Fibroblast of upper back skin (primary cell): Measurements from ENCODE around the gene WHAMM.

Experiments used
- DNase-seq: peaks from one replicate; pipeline ENCODE4 v3.0.0-alpha.2; 2013

Gene WHAMM

DNA sequence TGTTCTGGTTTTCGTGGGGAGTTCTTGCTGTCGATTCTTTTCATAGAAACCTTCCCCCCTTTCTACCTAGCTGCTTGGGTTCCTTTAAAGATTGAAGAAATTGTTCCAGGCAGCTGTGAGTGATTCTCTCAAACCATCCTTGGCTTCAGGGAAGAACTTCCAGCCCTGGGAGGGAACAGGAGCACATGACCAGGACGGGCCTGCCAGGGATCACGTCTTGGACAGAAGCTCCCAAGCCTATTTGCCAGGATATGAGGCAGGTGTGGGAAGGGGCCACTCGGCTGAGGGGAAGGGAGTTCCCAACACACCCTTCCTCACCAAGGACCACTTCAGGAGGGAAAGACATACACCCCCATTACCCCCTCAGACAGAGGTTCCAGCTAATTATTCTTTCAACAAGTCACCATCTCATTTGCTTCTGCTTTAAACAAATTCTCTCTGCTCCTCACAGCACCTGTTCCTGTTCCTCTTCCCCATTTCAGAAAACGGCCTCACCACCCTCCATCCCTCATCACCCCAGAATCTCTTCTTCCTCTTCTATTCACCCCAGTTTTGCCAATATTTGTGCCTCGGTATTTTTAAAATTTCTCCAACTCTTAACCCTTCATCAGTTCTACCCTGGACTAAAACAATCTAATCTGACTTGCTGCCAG, 62.5 kb downstream of the WHAMM start:
- DNase-seq = no peak

DNA sequence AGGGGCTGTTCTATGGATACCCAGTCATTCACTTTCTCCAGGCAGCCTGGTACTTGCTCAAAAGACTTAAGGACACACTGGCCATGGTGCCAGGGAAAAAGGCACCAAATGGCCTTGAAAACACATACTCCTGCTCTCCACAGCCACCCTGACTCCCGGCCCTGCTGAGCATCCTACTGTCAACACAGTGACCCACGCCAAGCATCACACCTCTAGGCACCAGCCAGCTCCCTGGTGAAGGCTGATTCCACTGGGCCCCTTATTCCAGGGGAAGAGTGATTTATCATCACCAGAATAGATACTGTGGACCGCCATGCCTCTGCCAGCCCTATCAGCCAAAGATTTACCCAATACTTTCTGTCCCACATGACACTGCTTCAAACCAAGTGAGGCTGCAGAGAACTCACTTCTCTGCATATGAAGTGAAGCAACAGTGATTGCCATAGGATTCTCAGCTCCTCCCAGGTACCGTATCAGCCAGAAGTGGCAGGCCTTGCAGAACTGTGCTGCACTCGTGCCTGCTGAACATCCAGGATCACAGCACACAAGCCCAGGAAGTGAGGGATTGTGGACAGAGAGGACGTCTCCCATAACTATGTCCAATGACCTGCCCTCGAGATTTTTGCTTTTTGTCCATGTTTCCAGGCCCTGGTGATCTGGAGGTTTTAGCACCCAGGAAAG, 63.7 kb downstream of the WHAMM start:
- no peak for DNase-seq

DNA sequence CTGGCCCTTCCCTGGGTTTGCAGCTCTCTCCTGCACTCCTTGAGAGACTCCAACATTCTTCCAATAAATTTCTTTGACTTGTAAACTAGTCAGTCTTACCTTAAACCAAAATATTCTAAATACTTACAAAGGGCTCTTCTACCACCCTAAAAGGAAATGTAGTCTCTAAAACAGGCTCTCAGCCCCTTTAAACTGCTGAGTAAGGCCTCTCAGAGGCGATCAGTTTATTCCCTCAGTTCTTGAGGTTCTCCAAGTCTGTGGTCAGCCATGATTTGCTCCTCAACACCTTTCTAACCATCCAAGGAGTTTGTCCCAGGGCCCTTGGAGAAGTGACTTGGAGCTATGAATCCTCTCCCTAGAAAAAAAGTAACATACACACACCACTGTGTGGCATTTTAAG, 64.8 kb downstream of the WHAMM start:
- DNase-seq = no peak

DNA sequence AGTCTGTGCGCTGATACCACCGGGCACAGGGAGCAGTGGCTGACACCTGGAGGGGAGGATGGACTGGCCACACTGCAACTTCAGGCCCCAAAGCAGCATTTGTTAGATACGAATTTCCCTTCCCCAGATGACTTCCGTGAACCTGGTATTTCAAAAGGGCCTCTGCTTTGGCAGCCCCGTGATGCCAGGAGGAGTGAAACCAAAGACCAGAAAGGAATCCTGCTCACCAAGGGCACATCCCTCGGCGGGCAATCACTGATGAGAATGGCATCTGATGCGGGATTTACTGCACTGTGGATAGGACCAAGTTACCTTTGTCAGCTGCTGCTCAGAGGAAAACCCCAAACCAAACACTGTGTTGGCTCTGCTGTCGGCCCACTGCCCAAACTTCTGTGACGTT, 65.5 kb downstream of the WHAMM start:
- DNase-seq = no peak

DNA sequence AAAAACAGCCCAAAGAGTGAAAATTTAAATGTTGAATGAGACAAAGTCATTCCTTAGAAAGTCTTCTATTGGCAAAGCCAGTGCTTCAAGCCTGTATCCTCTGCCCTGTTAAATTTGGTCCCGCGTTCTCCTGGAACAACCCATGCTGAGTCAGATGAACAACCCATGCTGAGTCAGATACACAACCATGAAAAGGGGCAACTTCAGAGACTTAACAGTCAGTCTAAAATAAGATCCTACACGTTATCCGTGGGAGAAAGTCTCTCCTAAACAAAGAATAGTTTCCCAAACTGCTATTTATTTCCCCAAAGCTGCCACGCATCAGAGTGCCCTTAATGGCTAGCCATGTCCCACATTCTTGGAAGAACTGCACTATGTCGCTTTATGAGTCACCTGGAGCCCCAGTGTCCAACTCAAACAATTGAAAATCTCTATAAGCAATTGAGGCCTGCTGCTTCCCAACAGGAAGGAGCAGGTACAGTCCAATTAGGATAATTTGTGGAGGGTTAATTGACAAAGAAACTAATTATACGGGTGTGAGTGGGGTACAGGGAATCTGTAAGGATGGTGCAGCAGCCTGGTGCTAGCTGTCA, 66.1 kb downstream of the WHAMM start:
- DNase-seq = peak; percentile 49

DNA sequence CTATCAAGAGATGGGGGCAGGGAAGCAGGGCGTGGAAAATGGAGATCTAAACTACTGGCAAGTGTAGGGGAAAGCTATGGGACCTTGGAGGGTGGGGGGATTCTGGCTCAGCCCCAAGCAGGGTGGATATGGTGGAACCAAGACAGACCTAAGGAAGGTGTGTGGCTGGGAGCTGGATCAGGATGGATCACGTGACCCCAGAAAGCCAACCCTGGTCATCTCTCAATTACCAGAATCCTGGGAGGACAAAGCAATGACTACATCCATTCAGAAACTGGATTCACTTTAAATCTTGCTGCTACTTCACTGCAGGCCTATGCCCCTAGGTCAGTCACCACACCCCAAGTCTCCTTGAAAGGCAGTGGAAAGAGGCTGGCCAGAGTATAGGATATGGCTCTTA, 68.4 kb downstream of the WHAMM start:
- DNase-seq = no peak

DNA sequence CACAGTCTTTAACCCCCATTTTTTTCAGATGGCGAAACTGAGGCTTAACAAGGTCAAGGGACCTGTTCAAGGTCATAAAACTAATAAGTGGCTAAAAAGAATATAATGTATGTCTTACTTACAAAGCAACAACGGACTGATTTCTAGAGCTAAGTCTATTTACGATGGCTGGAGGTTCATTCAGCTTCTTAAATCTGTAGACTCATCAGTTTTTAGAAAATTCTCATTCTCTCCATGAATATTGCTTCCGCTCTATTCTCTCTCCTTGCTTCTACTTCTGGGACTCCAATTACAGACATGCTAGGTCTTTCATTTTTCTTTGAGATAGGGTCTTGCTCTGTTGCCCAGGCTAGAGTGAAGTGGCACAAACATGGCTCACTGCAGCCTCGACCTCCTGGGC, 68.9 kb downstream of the WHAMM start:
- no peak for DNase-seq

DNA sequence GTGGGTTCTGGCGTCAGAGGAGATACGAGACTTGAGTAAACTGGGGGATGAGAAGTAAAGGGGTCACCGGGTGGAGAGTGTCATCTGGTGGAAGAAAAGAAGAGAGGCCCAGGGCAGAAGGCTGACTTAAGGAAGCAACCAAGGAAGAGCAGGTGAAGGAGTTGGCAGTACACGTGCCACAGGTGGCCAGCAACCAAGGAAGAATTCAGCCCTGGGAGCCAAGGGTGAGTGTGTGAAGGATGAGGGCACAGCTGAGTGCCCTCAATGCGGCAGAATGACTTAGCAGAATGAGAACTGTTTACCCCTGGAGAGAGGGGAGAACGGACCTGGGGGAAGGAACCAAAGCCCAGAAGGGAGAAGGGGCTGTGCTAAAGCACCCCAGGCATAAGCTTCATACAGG, 71.3 kb downstream of the WHAMM start:
- no peak for DNase-seq

DNA sequence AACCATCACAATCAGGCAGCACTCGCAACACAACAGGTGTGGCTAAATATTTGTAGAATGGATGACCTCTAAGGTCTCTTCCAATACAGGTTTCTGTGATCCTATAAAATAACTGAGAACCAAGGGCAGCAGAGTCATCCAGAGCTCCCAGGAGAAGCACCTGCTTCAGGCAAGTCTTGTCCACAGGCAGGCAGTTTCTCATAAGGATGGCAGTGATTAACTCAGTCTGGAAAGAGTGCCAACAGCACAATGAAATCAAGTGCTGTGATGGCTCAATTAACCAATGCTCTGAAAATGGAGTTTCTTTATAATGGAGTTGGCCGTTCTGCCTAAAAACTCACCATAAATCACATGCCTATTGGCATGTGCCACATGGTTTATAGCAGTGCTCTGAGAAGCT, 72.3 kb downstream of the WHAMM start:
- DNase-seq = no peak

DNA sequence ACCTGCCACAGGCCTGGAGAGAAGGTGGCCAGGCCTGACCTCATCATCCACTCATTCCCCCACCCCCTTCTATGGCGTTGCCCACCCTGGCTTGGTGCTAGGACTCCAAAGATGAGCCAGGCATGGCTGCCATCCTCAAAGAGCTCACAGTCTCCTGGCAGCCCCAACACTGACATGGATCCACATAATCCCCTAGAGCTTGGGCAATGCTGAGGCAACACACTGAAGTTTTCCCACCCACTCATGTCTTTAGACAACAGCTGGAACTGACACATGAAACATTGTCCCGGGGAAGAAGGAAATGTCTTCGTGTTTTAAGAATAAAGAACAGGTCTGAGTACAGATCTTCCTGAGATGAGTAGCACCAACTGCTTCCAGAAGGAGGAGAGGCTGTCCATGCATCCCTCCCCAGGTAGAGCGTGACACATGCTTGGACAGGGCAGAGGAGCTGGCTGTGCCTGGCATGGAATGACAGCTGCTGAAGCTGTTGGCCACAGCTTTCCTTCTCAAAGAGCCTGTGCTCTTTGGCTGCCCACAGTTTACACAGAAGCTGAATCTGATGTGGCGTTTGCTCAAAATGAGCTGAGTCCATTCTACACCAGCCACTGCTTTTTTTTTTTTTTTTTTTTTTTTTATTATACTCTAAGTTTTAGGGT, 73.0 kb downstream of the WHAMM start:
- no peak for DNase-seq
